SK-N-SH treated with all-trans-retinoic acid at 6 μM for 48 hours (cell line): Measurements from ENCODE around the gene GSTM3.
"Not testable (repeated sequence)": the region's sequence is repeated elsewhere in the genome, so short reads cannot be mapped to it uniquely, and the experiment has no call there.

ENCODE experiments used
- ARNTL ChIP-seq: fragments of 450-650 bp; formaldehyde crosslinking; IDR thresholded peaks from 2 replicates; pipeline ENCODE4 v1.5.0; 2020; ENCODE audit warnings: low read depth, mild to moderate bottlenecking, moderate library complexity, borderline replicate concordance
- BACH2 ChIP-seq: fragments of 250-450 bp; sonication (Bioruptor Pico); IDR thresholded peaks from 2 replicates; pipeline ENCODE4 v1.9.0; 2021; ENCODE audit warnings: mild to moderate bottlenecking, borderline replicate concordance
- CREB5 ChIP-seq: fragments of 250-450 bp; sonication (Bioruptor Pico); IDR thresholded peaks from 2 replicates; pipeline ENCODE4 v1.5.1; 2020; ENCODE audit warnings: low read depth, mild to moderate bottlenecking, moderate library complexity
- ESRRG ChIP-seq: fragments of 250-450 bp; sonication (Bioruptor Pico); IDR thresholded peaks from 2 replicates; pipeline ENCODE4 v1.6.1; 2021; ENCODE audit warnings: mild to moderate bottlenecking
- GLIS3 ChIP-seq: fragments of 250-450 bp; sonication (Bioruptor Pico); IDR thresholded peaks from 2 replicates; pipeline ENCODE4 v1.5.0; 2020; ENCODE audit warnings: mild to moderate bottlenecking, moderate library complexity
- OSR1 ChIP-seq: fragments of 250-450 bp; sonication (Bioruptor Pico); IDR thresholded peaks from 2 replicates; pipeline ENCODE4 v1.8.0; 2022; ENCODE audit warnings: moderate library complexity, mild to moderate bottlenecking, inconsistent platforms
- PATZ1 ChIP-seq: fragments of 250-450 bp; sonication (Bioruptor Pico); IDR thresholded peaks from 2 replicates; pipeline ENCODE4 v1.8.0; 2020; ENCODE audit warnings: mild to moderate bottlenecking, moderate library complexity, borderline replicate concordance
- SNAI2 ChIP-seq: fragments of 250-450 bp; sonication (Bioruptor Pico); IDR thresholded peaks from 2 replicates; pipeline ENCODE4 v1.5.0; 2020; ENCODE audit warnings: mild to moderate bottlenecking, moderate library complexity
- TCF4 ChIP-seq: fragments of 250-450 bp; sonication (Bioruptor Pico); IDR thresholded peaks from 2 replicates; pipeline ENCODE4 v1.8.0; 2021; ENCODE audit warnings: mild to moderate bottlenecking, moderate library complexity, borderline replicate concordance
- TSHZ2 ChIP-seq: fragments of 250-450 bp; sonication (Bioruptor Pico); IDR thresholded peaks from 2 replicates; pipeline ENCODE4 v1.5.0; 2020; ENCODE audit warnings: mild to moderate bottlenecking, moderate library complexity
- ZFP3 ChIP-seq: fragments of 250-450 bp; sonication (Bioruptor Pico); IDR thresholded peaks from 2 replicates; pipeline ENCODE4 v1.5.0; 2020; ENCODE audit warnings: mild to moderate bottlenecking, moderate library complexity
- ZNF70 ChIP-seq: fragments of 450-650 bp; formaldehyde crosslinking; IDR thresholded peaks from 2 replicates; pipeline ENCODE4 v1.5.0; 2020; ENCODE audit warnings: mild to moderate bottlenecking, moderate library complexity

GRCh38 chr1:109687109-109687508, 53.7 kb downstream of the GSTM3 start:
- not testable (repeated sequence) for TF ChIP-seq GLIS3 (CRISPR knock-in tag); ZNF70 (CRISPR knock-in tag); TSHZ2 (CRISPR knock-in tag); PATZ1; BACH2; ARNTL (CRISPR knock-in tag); ESRRG (CRISPR knock-in tag); CREB5 (CRISPR knock-in tag); OSR1 (CRISPR knock-in tag); TCF4; ZFP3 (CRISPR knock-in tag); SNAI2 (CRISPR knock-in tag)
